ENCODE measurements around the gene BAZ1A.

The BAZ1A gene

GRCh38 chr14:34782031-34782430 is 93.1 kb downstream of the BAZ1A start:
- Histone ChIP-seq H3K36me3 (ENCODE audit: insufficient read depth, low read length) (peaks cover 78% of the 10 kb centered on the region), H3K9ac (ENCODE audit: low read length) (no peak overlapping the region)

GRCh38 chr14:34781242-34781641 is 93.9 kb downstream of the BAZ1A start:
- peaks cover 12% of the 10 kb centered on the region for H3K4me1 ChIP-seq (ENCODE audit: insufficient read depth, low read length, severe bottlenecking)
- no peak for TF ChIP-seq EZH2 (IDR thresholded peaks at IDR 0.05; ENCODE audit: borderline replicate concordance, low read length)
- TF ChIP-seq CTCF (IDR thresholded peaks at IDR 0.05; ENCODE audit: low read length): no peak
- H3K27me3 ChIP-seq (ENCODE audit: insufficient read depth, low read length): no peaks in the 10 kb centered on the region
- H2AFZ ChIP-seq (ENCODE audit: low read length): no peak overlapping the region
- no peaks in the 10 kb centered on the region for H4K20me1 ChIP-seq (ENCODE audit: insufficient read depth, low read length)
- H3K4me3 ChIP-seq (ENCODE audit: low read depth, low read length, poor library complexity, severe bottlenecking): no peak overlapping the region
- H3K4me2 ChIP-seq (ENCODE audit: low read length): no peak overlapping the region
- H3K9ac ChIP-seq (ENCODE audit: low read length): no peak overlapping the region
- H3K27ac ChIP-seq (ENCODE audit: low read depth, low read length, poor library complexity, severe bottlenecking): no peak overlapping the region
- H3F3A ChIP-seq (ENCODE audit: insufficient read depth, low read length): no peaks in the 10 kb centered on the region; the same call in 1 of the 2 replicates
- H3K9me3 ChIP-seq (ENCODE audit: low read length): no peaks in the 10 kb centered on the region
- no peaks in the 10 kb centered on the region for H3K9me2 ChIP-seq (ENCODE audit: low read depth, low read length)
- H3K36me3 ChIP-seq (ENCODE audit: insufficient read depth, low read length): peaks cover 83% of the 10 kb centered on the region
- no peaks in the 10 kb centered on the region for H3K79me2 ChIP-seq (ENCODE audit: insufficient read depth, low read length)

More at GRCh38 chr14:34782031-34782430, 93.1 kb downstream of the BAZ1A start:
- Histone ChIP-seq H3K9me2 (ENCODE audit: low read depth, low read length) (no peaks in the 10 kb centered on the region), H3K4me1 (ENCODE audit: insufficient read depth, low read length, severe bottlenecking) (peaks cover 14% of the 10 kb centered on the region), H2AFZ (ENCODE audit: low read length) (no peak overlapping the region), H3F3A (ENCODE audit: insufficient read depth, low read length) (no peaks in the 10 kb centered on the region; the same call in 1 of the 2 replicates), H3K79me2 (ENCODE audit: insufficient read depth, low read length) (no peaks in the 10 kb centered on the region), H3K4me3 (ENCODE audit: low read depth, low read length, poor library complexity, severe bottlenecking) (no peak overlapping the region), H4K20me1 (ENCODE audit: insufficient read depth, low read length) (no peaks in the 10 kb centered on the region), H3K9me3 (ENCODE audit: low read length) (no peaks in the 10 kb centered on the region), H3K27me3 (ENCODE audit: insufficient read depth, low read length) (no peaks in the 10 kb centered on the region), H3K27ac (ENCODE audit: low read depth, low read length, poor library complexity, severe bottlenecking) (no peak overlapping the region), H3K4me2 (ENCODE audit: low read length) (no peak overlapping the region)
- TF ChIP-seq CTCF (IDR thresholded peaks at IDR 0.05; ENCODE audit: low read length) (no peak), EZH2 (IDR thresholded peaks at IDR 0.05; ENCODE audit: borderline replicate concordance, low read length) (no peak)

GRCh38 chr14:34780646-34781045 is 94.5 kb downstream of the BAZ1A start:
- Histone ChIP-seq H3K27ac (ENCODE audit: low read depth, low read length, poor library complexity, severe bottlenecking) (no peak overlapping the region), H3K9me3 (ENCODE audit: low read length) (no peaks in the 10 kb centered on the region), H3K27me3 (ENCODE audit: insufficient read depth, low read length) (no peaks in the 10 kb centered on the region), H2AFZ (ENCODE audit: low read length) (no peak overlapping the region), H3K36me3 (ENCODE audit: insufficient read depth, low read length) (peaks cover 83% of the 10 kb centered on the region), H3K9me2 (ENCODE audit: low read depth, low read length) (no peaks in the 10 kb centered on the region), H3K9ac (ENCODE audit: low read length) (no peak overlapping the region), H3K4me3 (ENCODE audit: low read depth, low read length, poor library complexity, severe bottlenecking) (no peak overlapping the region), H3K79me2 (ENCODE audit: insufficient read depth, low read length) (no peaks in the 10 kb centered on the region), H3K4me2 (ENCODE audit: low read length) (no peak overlapping the region), H3K4me1 (ENCODE audit: insufficient read depth, low read length, severe bottlenecking) (peaks cover 7% of the 10 kb centered on the region), H4K20me1 (ENCODE audit: insufficient read depth, low read length) (no peaks in the 10 kb centered on the region), H3F3A (ENCODE audit: insufficient read depth, low read length) (no peaks in the 10 kb centered on the region; the same call in 1 of the 2 replicates)
- TF ChIP-seq EZH2 (IDR thresholded peaks at IDR 0.05; ENCODE audit: borderline replicate concordance, low read length) (no peak), CTCF (IDR thresholded peaks at IDR 0.05; ENCODE audit: low read length) (no peak)
